Thoracic aorta (tissue), 2 donors: Measurements from ENCODE around the gene WT1. TPM values are rescaled to one million over a fixed set of nuclear protein-coding genes. Genes with fewer than 3 reads are reported as not detected.

Source experiments
- ATAC-seq: fragments of 150-250 bp; one replicate; pipeline ENCODE4 v1.8.0; 2017; ENCODE audit warnings: low read depth; ENCODE audit not compliant: insufficient number of reproducible peaks, low FRiP score
- DNase-seq: peaks from one replicate; pipeline ENCODE4 v3.0.0-alpha.2; 2020; ENCODE audit warnings: low spot score
- H3K27ac ChIP-seq, 2 donors: fragments of 200-600 bp; sonication (generic); 1 replicate in 1 of 2; 2 replicates in 1 of 2; pipeline ENCODE4 v1.5.1; 2016; ENCODE audit warnings: mild to moderate bottlenecking in 2 of 2, moderate library complexity in 2 of 2
- H3K27me3 ChIP-seq: fragments of 200-600 bp; sonication (generic); replicated peaks from 2 replicates; pipeline ENCODE4 v1.6.0; 2016; ENCODE audit warnings: mild to moderate bottlenecking; ENCODE audit not compliant: insufficient read depth
- H3K36me3 ChIP-seq: fragments of 200-600 bp; sonication (generic); one replicate; pipeline ENCODE4 v1.5.1; 2016
- H3K4me1 ChIP-seq, 2 donors: fragments of 200-600 bp; sonication (generic); 1 replicate in 1 of 2; 2 replicates in 1 of 2; pipeline versions ENCODE4 v1.5.1 to v1.6.0; 2016; ENCODE audit warnings: low read depth in 2 of 2, mild to moderate bottlenecking in 1 of 2; ENCODE audit not compliant: control insufficient read depth in 1 of 2
- H3K4me3 ChIP-seq: fragments of 200-600 bp; sonication (generic); 2 replicates; pipeline ENCODE4 v1.5.1; 2016; ENCODE audit warnings: mild to moderate bottlenecking
- H3K9me3 ChIP-seq: fragments of 200-600 bp; sonication (generic); 2 replicates; pipeline ENCODE4 v1.5.1; 2016
- total RNA-seq, 2 donors: library from RNA; depleted of rRNA; stranded (reverse); fragments of >200 nt; gene quantifications; one replicate each; pipeline versions ENCODE4 v1.1.0 to v1.2.3, GENCODE V29; 2016
- TF ChIP-seq, protein P1 (sequence below): fragments of 200-600 bp; sonication (generic); IDR thresholded peaks from one replicate; pipeline ENCODE4 v1.5.1; 2019; ENCODE audit warnings: antibody characterized with exemption

Gene WT1
- total RNA-seq, 2 donors from 2014 or later = 1.1 TPM; not detected in 1

DNA sequence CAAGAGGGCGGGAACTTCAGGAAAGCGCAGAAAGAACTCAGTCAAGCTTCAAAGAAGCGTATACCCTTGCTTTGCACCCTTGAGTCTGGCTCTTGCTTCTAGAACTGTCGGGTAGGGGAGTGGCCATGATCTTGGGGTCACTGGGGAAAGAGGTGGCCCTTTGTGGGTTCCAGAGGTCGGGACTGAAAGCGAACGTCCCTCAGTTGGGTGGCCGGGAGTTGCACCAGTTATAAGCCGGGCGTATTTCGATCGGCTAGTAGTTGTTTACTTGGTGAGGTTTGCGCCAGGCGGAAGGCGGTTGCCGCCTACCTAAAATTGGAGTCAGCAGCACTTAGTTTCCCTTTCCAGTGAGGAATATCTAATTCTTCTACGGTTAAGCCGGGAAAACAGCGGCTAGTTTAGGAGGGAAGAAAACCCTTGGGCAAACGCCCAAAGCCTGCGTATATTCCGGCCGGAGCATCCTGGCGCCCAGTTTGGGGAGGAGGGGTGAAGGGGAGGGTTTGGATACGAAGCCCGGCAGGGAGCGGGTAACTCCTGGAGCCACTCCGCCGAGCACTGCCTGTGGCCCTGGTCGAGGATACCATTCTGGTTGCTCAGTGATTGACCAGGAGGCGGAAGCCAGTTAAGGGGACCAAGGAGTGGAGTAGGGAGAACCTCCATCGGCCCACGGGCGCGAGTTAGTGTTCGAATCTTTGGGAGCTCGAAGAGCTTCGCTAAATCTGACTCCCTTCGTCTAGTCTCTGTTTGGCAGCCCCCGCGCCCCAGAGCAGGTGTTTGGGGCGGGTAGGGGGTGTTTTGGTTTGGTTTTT lies 807 bp upstream of the WT1 start:
- TF ChIP-seq, protein P1, sequence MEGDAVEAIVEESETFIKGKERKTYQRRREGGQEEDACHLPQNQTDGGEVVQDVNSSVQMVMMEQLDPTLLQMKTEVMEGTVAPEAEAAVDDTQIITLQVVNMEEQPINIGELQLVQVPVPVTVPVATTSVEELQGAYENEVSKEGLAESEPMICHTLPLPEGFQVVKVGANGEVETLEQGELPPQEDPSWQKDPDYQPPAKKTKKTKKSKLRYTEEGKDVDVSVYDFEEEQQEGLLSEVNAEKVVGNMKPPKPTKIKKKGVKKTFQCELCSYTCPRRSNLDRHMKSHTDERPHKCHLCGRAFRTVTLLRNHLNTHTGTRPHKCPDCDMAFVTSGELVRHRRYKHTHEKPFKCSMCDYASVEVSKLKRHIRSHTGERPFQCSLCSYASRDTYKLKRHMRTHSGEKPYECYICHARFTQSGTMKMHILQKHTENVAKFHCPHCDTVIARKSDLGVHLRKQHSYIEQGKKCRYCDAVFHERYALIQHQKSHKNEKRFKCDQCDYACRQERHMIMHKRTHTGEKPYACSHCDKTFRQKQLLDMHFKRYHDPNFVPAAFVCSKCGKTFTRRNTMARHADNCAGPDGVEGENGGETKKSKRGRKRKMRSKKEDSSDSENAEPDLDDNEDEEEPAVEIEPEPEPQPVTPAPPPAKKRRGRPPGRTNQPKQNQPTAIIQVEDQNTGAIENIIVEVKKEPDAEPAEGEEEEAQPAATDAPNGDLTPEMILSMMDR = no peak
- no peaks in the 10 kb centered on the region for H3K9me3 ChIP-seq
- ATAC-seq = no peak
- peak overlapping the region; percentile 27 for H3K4me3 ChIP-seq
- no peak overlapping the region for H3K27ac ChIP-seq
- H3K4me1 ChIP-seq = peaks cover 6 to 31% of the 10 kb centered on the region in 2 donors
- H3K27me3 ChIP-seq = peaks cover 11% of the 10 kb centered on the region
- H3K36me3 ChIP-seq = no peaks in the 10 kb centered on the region
- no peak for DNase-seq

DNA sequence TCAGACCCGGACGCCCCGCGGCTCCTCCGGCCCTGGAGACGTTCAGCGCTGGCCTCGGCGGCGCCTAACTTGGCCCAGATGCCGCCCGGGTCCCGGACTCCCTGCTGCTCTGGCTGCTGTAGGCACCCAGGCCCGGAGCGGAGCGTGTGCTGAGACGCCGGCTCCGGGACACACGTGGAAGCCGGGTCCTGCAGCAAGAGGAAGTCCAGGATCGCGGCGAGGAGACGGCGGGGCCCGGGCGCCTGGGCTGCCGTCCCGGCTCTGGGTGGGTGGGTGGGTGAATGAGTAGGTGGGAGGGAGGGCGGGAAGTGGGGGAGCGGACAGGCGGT lies 223 bp downstream of the WT1 start:
- peaks cover 11% of the 10 kb centered on the region for H3K27me3 ChIP-seq
- H3K9me3 ChIP-seq = no peaks in the 10 kb centered on the region
- no peak for DNase-seq
- no peak for ATAC-seq
- H3K4me1 ChIP-seq = peaks cover 6 to 31% of the 10 kb centered on the region in 2 donors
- H3K4me3 ChIP-seq = peak overlapping the region; percentile 41
- no peak overlapping the region for H3K27ac ChIP-seq
- TF ChIP-seq, protein P1 = no peak
- no peaks in the 10 kb centered on the region for H3K36me3 ChIP-seq

DNA sequence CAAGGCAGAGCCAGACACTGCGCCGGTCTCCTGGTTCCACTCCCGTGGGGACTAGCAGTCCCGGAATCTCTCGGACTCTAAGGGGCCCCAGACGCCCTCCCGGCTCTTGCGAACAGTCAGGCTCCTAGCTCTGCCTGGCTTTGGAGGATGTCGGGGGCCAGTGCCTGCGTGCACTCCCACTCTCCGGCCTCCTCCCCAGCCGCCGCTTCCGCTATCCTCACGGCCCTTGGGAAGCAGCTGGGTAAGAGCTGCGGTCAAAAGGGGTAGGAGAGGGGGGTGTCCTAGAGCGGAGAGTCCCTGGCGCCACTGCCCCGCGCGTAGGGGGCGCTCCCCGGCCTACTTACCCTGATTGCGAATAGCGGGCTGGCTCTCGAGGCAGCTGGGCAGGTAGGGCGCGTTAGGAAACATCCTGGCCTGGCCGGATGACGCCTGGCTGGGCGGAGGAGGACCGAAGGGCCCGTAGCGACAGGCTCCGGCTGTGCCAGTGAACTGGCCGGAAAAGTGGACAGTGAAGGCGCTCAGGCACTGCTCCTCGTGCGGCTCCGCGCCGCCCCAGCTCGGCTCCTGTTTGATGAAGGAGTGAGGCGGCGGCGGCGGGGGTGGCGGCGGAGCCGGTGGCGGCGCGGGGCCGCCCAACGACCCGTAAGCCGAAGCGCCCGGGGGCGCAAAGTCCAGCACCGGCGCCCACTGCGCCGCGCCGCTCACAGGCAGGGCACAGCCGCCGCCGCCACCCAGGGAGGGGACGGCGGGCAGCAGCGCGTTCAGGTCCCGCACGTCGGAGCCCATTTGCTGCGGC lies 785 bp downstream of the WT1 start:
- Histone ChIP-seq H3K27ac (no peak overlapping the region), H3K36me3 (no peaks in the 10 kb centered on the region), H3K27me3 (peaks cover 11% of the 10 kb centered on the region), H3K4me3 (peak overlapping the region; percentile 51), H3K9me3 (no peaks in the 10 kb centered on the region), H3K4me1 (peaks cover 6 to 31% of the 10 kb centered on the region in 2 donors)
- DNase-seq (no peak), ATAC-seq (no peak)
- TF ChIP-seq, protein P1 = no peak

DNA sequence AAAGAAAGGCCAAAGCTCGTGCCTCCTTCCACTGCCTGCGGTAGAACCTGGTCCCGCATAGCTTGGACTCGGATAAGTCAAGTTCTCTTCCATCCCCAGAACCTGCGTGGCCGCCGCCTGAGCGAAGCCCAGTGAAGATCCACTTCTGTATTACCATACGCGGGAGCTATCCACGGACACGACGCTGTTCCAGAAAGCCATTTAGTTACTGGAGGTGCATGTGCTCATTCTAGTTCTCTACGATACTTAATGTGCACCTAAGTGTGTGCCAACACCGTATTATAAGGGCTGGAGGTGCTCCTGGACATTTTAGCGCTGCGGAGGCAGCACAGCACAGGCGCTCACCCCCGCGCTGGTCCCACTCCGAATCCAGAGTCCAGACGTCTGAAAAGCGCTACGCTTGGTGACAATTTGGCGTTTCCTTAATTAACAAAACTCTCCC lies 1.4 kb downstream of the WT1 start:
- Histone ChIP-seq H3K4me1 (peaks cover 6 to 31% of the 10 kb centered on the region in 2 donors), H3K4me3 (peak overlapping the region; percentile 51), H3K27me3 (peaks cover 11% of the 10 kb centered on the region), H3K36me3 (no peaks in the 10 kb centered on the region), H3K27ac (no peak overlapping the region), H3K9me3 (no peaks in the 10 kb centered on the region)
- TF ChIP-seq, protein P1 = no peak
- ATAC-seq (no peak), DNase-seq (no peak)
